D341Med (cell line): Measurements from ENCODE around the gene LYSMD2.

Source experiments
- DNase-seq: peaks from one replicate; pipeline ENCODE4 v3.0.0; 2012; ENCODE audit warnings: low spot score

LYSMD2 gene

GRCh38 chr15:51751697-51752683 lies 14.5 kb upstream of the LYSMD2 start:
- DNase-seq, result peak; percentile 78

GRCh38 chr15:51750792-51751696 lies 13.6 kb upstream of the LYSMD2 start, which contains the start of gene TMOD2:
Gene TMOD2 (plus strand): TSS chr15:51751597. CDS start chr15:51766442, 14,845 bp downstream.
- DNase-seq, result peak; percentile 91

- DNase-seq, result no peak
Measured at GRCh38 chr15:51750186-51750585, 12.7 kb upstream of the LYSMD2 start.

- no peak for DNase-seq
Measured at GRCh38 chr15:51749307-51749706, 11.9 kb upstream of the LYSMD2 start.

- DNase-seq, result no peak
Measured at GRCh38 chr15:51739061-51739712, 1.7 kb upstream of the LYSMD2 start.

GRCh38 chr15:51738553-51738952 lies 1.1 kb upstream of the LYSMD2 start:
- DNase-seq, result no peak

GRCh38 chr15:51736751-51737521 lies 519 bp downstream of the LYSMD2 start:
- DNase-seq, result no peak

GRCh38 chr15:51736069-51736468 lies 1.4 kb downstream of the LYSMD2 start:
- DNase-seq, result no peak

- DNase-seq, result no peak
Measured at GRCh38 chr15:51735228-51736010, 2.0 kb downstream of the LYSMD2 start.

- DNase-seq, result no peak
Measured at GRCh38 chr15:51732646-51733045, 4.8 kb downstream of the LYSMD2 start.

GRCh38 chr15:51731549-51732267 lies 5.7 kb downstream of the LYSMD2 start:
- no peak for DNase-seq

GRCh38 chr15:51727141-51727897 lies 10.1 kb downstream of the LYSMD2 start:
- no peak for DNase-seq

- DNase-seq, result no peak
Measured at GRCh38 chr15:51726302-51727073, 11.0 kb downstream of the LYSMD2 start.

GRCh38 chr15:51724673-51725072 lies 12.8 kb downstream of the LYSMD2 start:
- no peak for DNase-seq

GRCh38 chr15:51724199-51724598 lies 13.3 kb downstream of the LYSMD2 start:
- no peak for DNase-seq

GRCh38 chr15:51721199-51721960 lies 16.1 kb downstream of the LYSMD2 start:
- DNase-seq, result no peak

GRCh38 chr15:51720201-51720995 lies 17.1 kb downstream of the LYSMD2 start:
- no peak for DNase-seq
